ENCODE measurements around the gene SLC7A6.

GRCh38 chr16:68230956-68231355 lies 33.4 kb upstream of the SLC7A6 start:
- TF ChIP-seq POLR2A (IDR thresholded peaks at IDR 0.05) (no peak), CTCF (IDR thresholded peaks at IDR 0.05) (no peak), POLR2AphosphoS5 (IDR thresholded peaks at IDR 0.05) (no peak)

All from prostate gland (tissue), 2 donors.